Endothelial cell of umbilical vein (primary cell): Measurements from ENCODE around the gene SF3B4. TPM values are rescaled to one million over a fixed set of nuclear protein-coding genes. Genes with fewer than 3 reads are reported as not detected.

Source experiments
- BruUV-seq: library from RNA; stranded (reverse); fragments of 400-500 nt; replicated peaks from 2 replicates; lab custom pipeline; 2021; lab: Mats Ljungman, UMichigan
- CTCF ChIA-PET: fragments of 300-600, 350-600 bp; sonication (Branson Sonifier 250); formaldehyde crosslinking; loops from one replicate; lab custom pipeline; 2021; ENCODE audit warnings: antibody characterized with exemption, inconsistent platforms; lab: Charles Lee
- POLR2A ChIA-PET: fragments of 300-600, 350-600 bp; sonication (Branson Sonifier 250); formaldehyde crosslinking; loops from one replicate; lab custom pipeline; 2021; ENCODE audit warnings: antibody characterized with exemption, inconsistent platforms; lab: Charles Lee
- DNase-seq: peaks from one replicate; pipeline ENCODE4 v3.0.0-alpha.2; 2011; ENCODE audit warnings: low read depth, low spot score
- FAIRE-seq: peaks from 2 replicates; lab custom pipeline; 2011; peaks lifted over from hg19 to GRCh38; lab: Jason Lieb, UNC
- H2AFZ ChIP-seq: 2 replicates; pipeline ENCODE4 v1.6.0; 2012; ENCODE audit warnings: low read depth, low read length, control low read depth, inconsistent platforms
- H3K27ac ChIP-seq: 2 replicates; pipeline ENCODE4 v1.5.1; 2011; ENCODE audit warnings: low read depth, mild to moderate bottlenecking, control low read depth, low read length, moderate library complexity; ENCODE audit not compliant: insufficient read depth
- H3K27me3 ChIP-seq, 2 experiments: 2 replicates each; pipeline versions ENCODE4 v1.6.0 to v1.6.1; 2011; ENCODE audit warnings: low read length in 2 of 2, mixed read lengths in 1 of 2; ENCODE audit not compliant: control insufficient read depth in 2 of 2, insufficient read depth in 2 of 2
- H3K36me3 ChIP-seq, 2 experiments: 2 replicates in 1 of 2; 3 replicates in 1 of 2; pipeline ENCODE4 v1.5.1; 2011; ENCODE audit warnings: low read length in 2 of 2, mild to moderate bottlenecking in 1 of 2, moderate library complexity in 1 of 2; ENCODE audit not compliant: control insufficient read depth in 2 of 2, insufficient read depth in 2 of 2; ENCODE audit errors: extremely low read depth in 1 of 2
- H3K4me1 ChIP-seq: 3 replicates; pipeline ENCODE4 v1.5.1; 2011; ENCODE audit warnings: mild to moderate bottlenecking, low read length; ENCODE audit not compliant: control insufficient read depth, insufficient read depth; ENCODE audit errors: extremely low read depth
- H3K4me2 ChIP-seq: 2 replicates; pipeline ENCODE4 v1.6.1; 2011; ENCODE audit warnings: low read length, control low read depth, mixed read lengths; ENCODE audit not compliant: insufficient read depth
- H3K4me3 ChIP-seq, 3 experiments: fragments of 200-600 bp in 1 of 3; sonication (generic), shearing (Covaris generic) in 1 of 3; replicated peaks in 1 of 3; 2 replicates each; pipeline ENCODE4 v1.5.1; 2011 to 2016; ENCODE audit warnings: control low read depth in 3 of 3, low read length in 3 of 3, mild to moderate bottlenecking in 2 of 3, inconsistent platforms in 1 of 3, low read depth in 1 of 3, moderate library complexity in 1 of 3; ENCODE audit not compliant: insufficient read depth in 1 of 3
- H3K79me2 ChIP-seq: 2 replicates; pipeline ENCODE4 v1.6.0; 2012; ENCODE audit warnings: low read length, inconsistent platforms; ENCODE audit not compliant: control insufficient read depth, insufficient read depth
- H3K9ac ChIP-seq: replicated peaks from 2 replicates; pipeline ENCODE3; 2011; ENCODE audit warnings: low read length, control low read depth; ENCODE audit not compliant: insufficient read depth; ENCODE audit errors: extremely low read depth
- H3K9me1 ChIP-seq: replicated peaks from 3 replicates; pipeline ENCODE4 v1.6.0; 2011; ENCODE audit warnings: mild to moderate bottlenecking, low read length; ENCODE audit not compliant: control insufficient read depth, insufficient read depth; ENCODE audit errors: extremely low read depth
- H3K9me3 ChIP-seq: replicated peaks from 2 replicates; pipeline ENCODE4 v1.5.1; 2012; ENCODE audit warnings: low read length, inconsistent platforms; ENCODE audit not compliant: control insufficient read depth, insufficient read depth
- H4K20me1 ChIP-seq: replicated peaks from 2 replicates; pipeline ENCODE3; 2011; ENCODE audit warnings: mild to moderate bottlenecking, low read length; ENCODE audit not compliant: control insufficient read depth, insufficient read depth; ENCODE audit errors: extremely low read depth
- CTCF ChIP-seq, 2 donors: IDR thresholded peaks; 1 replicate in 1 of 2; 2 replicates in 1 of 2; pipeline ENCODE4 v1.5.1; 2011; ENCODE audit warnings: low read length in 2 of 2, mild to moderate bottlenecking in 2 of 2, moderate library complexity in 2 of 2, control low read depth in 1 of 2, inconsistent platforms in 1 of 2, low read depth in 1 of 2; ENCODE audit not compliant: insufficient read depth in 1 of 2; ENCODE audit errors: extremely low read depth in 1 of 2
- EZH2 ChIP-seq: IDR thresholded peaks from 2 replicates; pipeline ENCODE4 v1.6.1; 2012; ENCODE audit warnings: borderline replicate concordance, low read depth, mild to moderate bottlenecking, moderate library complexity, low read length, inconsistent platforms; ENCODE audit not compliant: severe bottlenecking
- FOS ChIP-seq: IDR thresholded peaks from 2 replicates; pipeline ENCODE4 v1.6.1; 2011; ENCODE audit warnings: mild to moderate bottlenecking, low read length, moderate library complexity, borderline replicate concordance; ENCODE audit not compliant: insufficient read depth
- GATA2 ChIP-seq: IDR thresholded peaks from 2 replicates; pipeline ENCODE4 v1.7.0; 2011; ENCODE audit warnings: low read depth, mild to moderate bottlenecking, moderate library complexity, mixed read lengths, low read length; ENCODE audit not compliant: insufficient read length, insufficient read depth
- JUN ChIP-seq: IDR thresholded peaks from 2 replicates; pipeline ENCODE4 v1.6.1; 2011; ENCODE audit warnings: borderline replicate concordance, low read depth; ENCODE audit not compliant: insufficient read length, insufficient read depth
- MYC ChIP-seq: IDR thresholded peaks from one replicate; pipeline ENCODE4 v1.6.1; 2011; ENCODE audit warnings: mild to moderate bottlenecking, low read depth, low read length
- POLR2AphosphoS5 ChIP-seq: IDR thresholded peaks from 2 replicates; pipeline ENCODE4 v1.6.1; 2012; ENCODE audit warnings: low read depth, mild to moderate bottlenecking, control low read depth, low read length, moderate library complexity; ENCODE audit not compliant: insufficient read depth
- dilution Hi-C: fragments of 300-500 bp; cut with MboI; formaldehyde crosslinking; loops from one replicate; pipeline ENCODE4 v1.15.0; 2019; ENCODE audit warnings: low sequenced_read_pairs; ENCODE audit not compliant: extremely low pct_ligation_motif_present
- intact Hi-C: fragments of 100-400 bp; cut with micrococcal nuclease; formaldehyde crosslinking; loops from one replicate; pipeline ENCODE4 v1.10.0; 2022
- polyA plus RNA-seq, 4 experiments: library from polyadenylated mRNA; depleted of rRNA in 3 of 4; stranded (reverse) in 3 of 4; unstranded in 1 of 4; fragments of >200 nt; gene quantifications; 2 replicates each; pipeline versions ENCODE4 v1.2.1 to v1.2.3, GENCODE V29; 2011 to 2012; ENCODE audit warnings: missing spikeins in 1 of 4
- total RNA-seq: library from RNA; stranded (reverse); gene quantifications from 2 replicates; pipeline ENCODE4 v1.2.3, GENCODE V29; 2021

SF3B4 gene
- total and polyA plus RNA-seq, 2 donors (not counting 3 experiments of a cell fraction or from before 2014, with no cell fraction given) = 62.7 to 74.4 TPM

GRCh38 chr1:149914545-149914944 is 13.1 kb downstream of the SF3B4 start:
- peaks cover 17 to 28% of the 10 kb centered on the region in 2 experiments for H3K27me3 ChIP-seq
- no peaks in the 10 kb centered on the region for H3K79me2 ChIP-seq
- no peak overlapping the region for H3K27ac ChIP-seq
- BruUV-seq = no TSS peak
- dilution Hi-C loops (no loop called here), intact Hi-C loops (no loop called here)
- DNase-seq = no peak
- ChIA-PET POLR2A (no interaction called here), CTCF (interaction anchor here (1.5 kb wide), 1 partner anchor 272 kb away, joined by 4 read pairs; no protein-coding TSS in a partner anchor)
- no peaks in the 10 kb centered on the region for H3K36me3 ChIP-seq
- H3K9me3 ChIP-seq = no peaks in the 10 kb centered on the region
- no peak overlapping the region for H3K4me3 ChIP-seq
- H2AFZ ChIP-seq = no peak overlapping the region
- no peaks in the 10 kb centered on the region for H4K20me1 ChIP-seq
- no peak overlapping the region for H3K9ac ChIP-seq
- H3K4me1 ChIP-seq = peaks cover 3% of the 10 kb centered on the region
- no peaks in the 10 kb centered on the region for H3K9me1 ChIP-seq
- TF ChIP-seq MYC (no peak), FOS (no peak), CTCF (IDR thresholded peaks at IDR 0.05; ENCODE audit: extremely low read depth in 1 of 2, insufficient read depth in 1 of 2, low read depth in 1 of 2, low read length in 2 of 2) (no peak), EZH2 (no peak), POLR2AphosphoS5 (no peak), JUN (no peak), GATA2 (no peak)
- FAIRE-seq = no peak
- no peak overlapping the region for H3K4me2 ChIP-seq
